KBM-7 (cell line): Measurements from ENCODE around the gene CTNND2.
A peak's percentile ranks its signal among the peaks of the same experiment; 100 is the strongest.
"Not testable (repeated sequence)": the region's sequence is repeated elsewhere in the genome, so short reads cannot be mapped to it uniquely, and the experiment has no call there.

Source experiments
- DNase-seq: peaks from one replicate; pipeline ENCODE4 v3.0.0-alpha.2; 2015
- in situ Hi-C: fragments of 300-500 bp; cut with MboI; formaldehyde crosslinking; loops from 2 replicates; pipeline ENCODE4 v1.14.3; 2020; ENCODE audit warnings: low sequenced_read_pairs, low pct_unique_long_range_greater_than_20kb, mixed read lengths

The CTNND2 gene

DNA sequence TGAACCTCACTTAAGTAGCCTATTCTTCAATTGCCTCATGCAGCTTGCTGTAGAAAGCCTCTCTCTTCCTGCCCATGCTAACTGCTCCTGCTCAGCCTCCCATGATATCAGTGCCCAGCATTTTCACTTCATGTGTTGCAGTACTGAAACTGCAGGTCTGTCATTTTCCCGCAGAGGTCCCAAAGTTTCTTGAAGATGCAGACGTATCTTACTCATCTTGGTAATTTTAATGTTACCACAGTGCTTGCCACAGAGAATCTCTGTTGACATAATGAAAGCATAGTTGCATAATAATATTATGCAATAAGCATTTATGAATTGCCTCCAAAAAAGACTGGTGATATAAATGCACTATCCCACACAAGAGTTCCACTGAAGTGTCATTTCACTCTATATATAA, 582.1 kb downstream of the CTNND2 start:
- in situ Hi-C loops, result no loop called here
- DNase-seq, result no peak

DNA sequence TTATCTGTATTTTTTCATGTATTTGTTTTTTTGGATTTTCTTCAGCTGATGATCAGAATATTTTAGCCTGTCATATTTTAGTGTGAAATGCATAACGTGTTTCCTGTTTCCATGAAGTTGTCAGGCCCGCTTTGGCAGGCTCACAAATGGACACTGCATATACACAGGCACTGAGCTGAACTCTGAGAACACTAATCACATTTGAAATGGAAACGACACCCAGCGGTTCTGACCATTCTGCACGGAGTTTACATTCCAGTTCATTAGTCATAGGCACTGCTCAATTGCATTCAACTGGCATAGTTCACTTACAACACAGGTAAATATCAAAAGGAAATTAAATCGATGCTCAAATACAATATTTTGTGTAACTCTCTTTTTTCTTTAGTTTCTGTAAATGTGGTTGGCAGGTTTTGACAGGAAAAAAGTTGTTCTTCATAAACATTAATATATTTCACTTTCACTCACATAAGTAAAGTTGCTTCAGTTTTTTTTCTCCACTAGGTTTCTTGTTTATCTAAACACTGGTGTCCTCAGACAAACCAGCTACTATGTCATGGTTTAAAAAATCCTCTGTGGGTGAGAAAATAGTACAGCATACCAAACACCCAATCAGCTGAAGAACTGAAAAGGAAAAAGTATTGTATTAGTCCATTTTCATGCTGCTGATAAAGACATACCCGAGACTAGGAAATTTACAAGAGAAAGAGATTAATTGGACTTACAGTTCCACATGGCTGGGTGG, 584.2 kb downstream of the CTNND2 start:
- no peak for DNase-seq
- in situ Hi-C loops, result no loop called here

DNA sequence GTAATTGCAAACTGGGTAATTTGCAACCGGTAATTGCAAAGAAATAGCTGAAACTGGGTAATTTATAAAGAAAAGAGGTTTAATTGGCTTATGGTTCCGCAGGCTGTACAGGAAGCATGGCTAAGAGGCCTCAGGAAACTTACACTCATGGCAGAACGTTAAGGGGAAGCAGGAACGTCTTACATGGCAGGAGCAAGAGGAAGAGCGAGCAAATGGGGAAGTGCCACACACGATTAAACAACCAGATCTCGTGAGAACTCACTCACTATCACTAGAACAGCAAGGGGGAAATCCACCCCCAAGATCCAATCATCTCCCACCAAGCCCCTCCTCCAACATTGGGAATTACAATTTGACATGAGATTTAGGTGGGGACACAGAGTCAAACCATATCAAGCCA, 590.6 kb downstream of the CTNND2 start:
- DNase-seq, result peak; percentile 30
- in situ Hi-C loops, result not testable (repeated sequence)

DNA sequence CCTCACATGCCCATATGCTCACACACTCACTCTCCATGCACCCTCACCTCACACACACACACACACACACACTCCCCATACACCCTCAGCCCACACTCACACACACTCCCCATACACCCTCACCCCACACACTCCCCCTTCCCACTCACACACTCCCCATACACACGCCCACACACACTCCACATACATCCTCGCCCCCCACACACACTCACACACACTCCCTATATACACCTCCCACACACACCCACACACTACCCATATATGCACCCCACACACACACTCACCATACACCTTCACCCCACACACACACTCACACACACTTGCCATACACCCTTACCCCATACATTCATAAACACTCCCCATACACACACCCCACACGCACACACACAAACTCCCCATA, 592.5 kb downstream of the CTNND2 start:
- in situ Hi-C loops, result no loop called here
- no peak for DNase-seq

DNA sequence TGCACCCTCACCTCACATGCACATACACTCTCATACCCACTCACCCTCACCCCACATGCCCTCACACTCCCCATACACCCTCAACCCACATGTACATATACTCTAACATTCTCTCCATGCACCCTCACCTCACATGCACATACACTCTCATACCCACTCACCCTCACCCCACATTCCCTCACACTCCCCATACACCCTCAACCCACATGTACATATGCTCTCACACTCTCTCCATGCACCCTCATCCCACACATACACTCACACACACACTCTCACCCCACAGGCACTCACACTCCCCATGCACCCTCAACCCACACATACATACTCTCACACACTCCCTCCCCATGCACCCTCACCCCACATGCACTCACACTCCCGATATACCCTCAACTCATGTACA, 593.0 kb downstream of the CTNND2 start:
- no peak for DNase-seq
- in situ Hi-C loops, result no loop called here

DNA sequence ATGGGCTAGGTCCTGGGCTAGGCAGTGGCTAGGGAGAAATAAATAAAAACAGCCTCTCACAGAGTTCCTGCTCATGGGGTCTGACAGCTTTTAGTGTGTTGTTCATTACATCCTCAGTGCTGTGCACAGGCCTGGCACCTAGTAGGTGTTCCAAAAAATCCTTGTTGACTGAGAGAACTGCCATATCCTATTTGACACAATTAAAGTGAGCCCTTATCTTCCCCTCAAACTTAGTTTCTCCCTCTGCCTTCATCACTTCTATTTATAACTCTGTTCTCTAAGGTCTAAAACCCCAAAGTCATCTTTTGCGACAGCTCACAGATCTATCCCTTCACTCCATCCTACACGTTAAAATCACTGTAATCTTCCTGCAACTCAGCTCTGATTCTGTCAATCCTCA, 594.1 kb downstream of the CTNND2 start:
- DNase-seq, result no peak
- in situ Hi-C loops, result no loop called here

DNA sequence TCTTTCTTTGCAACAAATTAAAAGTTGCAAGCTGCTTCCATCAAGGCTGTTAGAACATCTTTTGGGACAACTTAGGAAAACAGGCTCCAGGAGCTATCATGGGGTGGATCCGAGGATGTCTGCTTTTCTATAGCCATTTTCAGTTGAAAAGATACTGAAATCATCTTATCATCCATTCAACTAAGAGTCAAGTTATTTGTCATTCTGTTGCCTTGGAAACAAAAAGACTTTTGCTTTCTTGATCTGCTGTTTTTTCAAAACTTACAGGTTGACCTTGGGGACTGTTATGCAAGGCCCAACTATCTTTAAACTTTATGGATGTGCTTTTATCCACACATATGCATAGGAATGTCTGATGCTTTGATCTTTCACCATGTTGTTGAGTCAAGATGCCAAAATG, 597.9 kb downstream of the CTNND2 start:
- no peak for DNase-seq
- in situ Hi-C loops, result no loop called here

DNA sequence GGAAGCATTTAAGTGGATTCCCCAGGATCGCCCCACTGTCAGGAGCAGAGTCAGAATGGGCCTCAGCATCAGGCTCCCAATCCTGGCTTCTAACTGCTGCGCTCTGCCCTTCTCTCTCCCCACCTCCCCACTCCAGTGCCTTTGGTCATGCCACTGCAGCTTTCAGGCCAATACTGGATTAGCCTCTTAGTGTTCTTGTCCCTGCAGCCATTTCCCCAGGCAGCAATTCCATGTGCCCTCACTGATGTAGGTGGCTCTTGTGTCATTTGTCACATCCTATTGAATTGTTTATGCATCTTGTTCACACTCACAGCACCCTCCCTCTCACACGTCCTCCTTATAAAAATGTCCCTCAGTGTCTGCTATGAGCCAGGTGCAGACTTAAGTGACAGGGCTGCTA, 599.0 kb downstream of the CTNND2 start:
- DNase-seq, result no peak
- in situ Hi-C loops, result no loop called here

DNA sequence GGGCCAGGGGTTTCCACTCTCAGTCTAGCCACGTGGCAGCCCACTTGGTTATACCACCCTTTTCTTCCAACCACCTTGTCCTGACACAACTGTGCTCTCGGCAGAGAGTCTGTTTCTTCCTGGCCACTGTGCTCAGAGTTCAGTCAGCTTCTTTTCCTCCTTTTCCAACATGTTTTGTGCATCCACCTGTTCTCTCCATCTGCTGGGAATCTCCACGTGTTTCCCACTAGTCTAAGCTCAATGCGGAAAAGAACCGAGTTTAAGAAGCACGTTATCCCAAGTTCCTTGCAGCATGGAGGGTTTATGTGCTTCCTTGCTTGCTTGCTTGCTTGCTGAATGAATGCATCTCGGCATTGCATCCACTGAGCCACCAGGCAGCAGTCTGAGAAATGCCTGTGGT, 599.6 kb downstream of the CTNND2 start:
- DNase-seq, result no peak
- in situ Hi-C loops, result no loop called here

DNA sequence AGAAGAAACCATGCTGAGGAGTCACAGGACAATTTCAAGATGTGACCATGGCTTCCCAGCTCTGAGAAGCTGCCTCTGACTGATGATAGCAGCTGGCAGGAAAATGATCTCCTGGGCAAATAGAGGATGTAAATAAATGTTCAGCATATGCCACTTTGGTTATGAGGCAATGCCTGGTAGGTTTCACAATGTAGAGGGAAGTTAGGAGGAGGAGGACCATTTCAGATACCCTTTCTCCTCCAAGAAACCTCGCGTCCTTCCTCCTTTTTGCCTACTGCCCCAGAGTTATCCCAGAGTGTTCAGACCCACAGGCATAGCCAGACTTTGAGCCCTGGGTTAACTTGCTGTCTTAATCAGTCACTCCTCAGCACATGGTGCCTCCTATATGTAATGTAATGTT, 601.6 kb downstream of the CTNND2 start:
- no peak for DNase-seq
- in situ Hi-C loops, result no loop called here

DNA sequence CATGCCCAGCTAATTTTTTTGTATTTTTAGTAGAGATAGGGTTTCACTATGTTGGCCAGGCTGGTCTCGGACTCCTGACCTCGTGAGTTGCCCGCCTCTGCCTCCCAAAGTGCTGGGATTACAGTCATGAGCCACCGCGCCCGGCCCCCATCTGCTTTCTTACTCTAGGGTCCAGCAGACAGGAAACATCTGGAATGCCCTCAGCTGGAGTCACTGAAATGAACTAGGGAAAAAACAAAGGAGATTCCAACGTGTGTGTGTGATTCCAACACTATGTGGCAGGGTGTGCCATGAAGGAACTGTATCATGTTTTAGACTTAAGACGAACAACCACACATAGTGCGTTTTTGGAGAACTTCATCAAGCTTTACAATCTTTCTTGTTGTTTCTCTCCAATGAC, 603.1 kb downstream of the CTNND2 start:
- no peak for DNase-seq
- in situ Hi-C loops, result no loop called here

DNA sequence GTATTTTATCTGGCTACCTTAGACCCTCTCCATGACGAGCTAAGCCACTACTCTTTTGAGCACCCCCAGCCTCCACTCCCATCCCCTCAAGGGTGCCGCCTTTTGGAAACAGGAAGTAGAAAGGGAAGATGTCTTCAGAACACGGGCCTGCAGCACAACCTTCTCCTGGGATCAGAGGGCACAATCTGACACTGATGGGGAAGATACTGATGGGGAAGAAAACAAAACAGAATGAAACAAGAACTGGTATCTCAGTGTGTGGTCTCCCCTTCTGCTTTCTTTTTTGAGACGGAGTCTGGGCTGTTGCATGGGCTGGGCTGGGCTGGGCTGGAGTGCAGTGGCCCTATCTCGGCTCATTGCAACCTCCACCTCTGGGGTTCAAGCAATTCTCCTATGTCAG, 603.5 kb downstream of the CTNND2 start:
- in situ Hi-C loops, result no loop called here

DNA sequence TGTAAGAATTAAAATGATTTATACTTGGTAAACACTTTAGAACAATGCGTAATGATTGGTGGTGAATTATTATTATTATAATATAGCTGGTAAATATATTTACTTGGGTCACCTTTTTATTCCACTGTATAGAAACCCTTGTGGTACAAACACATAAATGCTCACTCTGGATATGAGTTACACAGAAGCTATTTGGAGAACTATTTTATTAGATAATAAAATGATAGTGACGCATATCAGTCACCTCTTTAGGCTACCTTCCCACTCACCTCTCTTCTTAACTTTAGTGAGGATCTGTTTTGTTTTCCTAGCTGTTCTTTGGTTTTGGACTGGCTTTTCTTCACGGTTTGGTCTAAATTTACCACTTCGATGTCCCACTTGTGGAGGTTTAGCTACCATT, 605.4 kb downstream of the CTNND2 start:
- in situ Hi-C loops, result no loop called here
- DNase-seq, result no peak

More for the DNA sequence above, 603.5 kb downstream of the CTNND2 start:
- DNase-seq, result no peak

DNA sequence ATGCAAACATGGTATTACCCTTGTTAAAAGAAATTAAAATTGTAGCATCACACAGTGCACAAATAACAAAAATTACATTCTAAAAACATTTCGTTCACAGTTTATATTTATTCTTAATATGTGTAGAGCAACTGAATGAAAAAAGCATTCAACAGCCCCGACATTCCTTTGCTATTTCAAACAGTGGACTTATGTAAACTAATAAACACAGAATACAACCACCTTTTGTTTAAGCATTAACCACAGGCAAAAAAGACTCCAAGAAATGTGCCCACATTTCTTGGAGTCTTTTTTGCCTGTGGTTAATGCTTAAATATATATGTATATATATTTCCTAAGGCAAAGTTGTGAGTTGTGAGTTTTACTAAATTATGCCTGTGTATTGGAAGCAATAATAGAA, 610.7 kb downstream of the CTNND2 start:
- DNase-seq, result no peak
- in situ Hi-C loops, result no loop called here

DNA sequence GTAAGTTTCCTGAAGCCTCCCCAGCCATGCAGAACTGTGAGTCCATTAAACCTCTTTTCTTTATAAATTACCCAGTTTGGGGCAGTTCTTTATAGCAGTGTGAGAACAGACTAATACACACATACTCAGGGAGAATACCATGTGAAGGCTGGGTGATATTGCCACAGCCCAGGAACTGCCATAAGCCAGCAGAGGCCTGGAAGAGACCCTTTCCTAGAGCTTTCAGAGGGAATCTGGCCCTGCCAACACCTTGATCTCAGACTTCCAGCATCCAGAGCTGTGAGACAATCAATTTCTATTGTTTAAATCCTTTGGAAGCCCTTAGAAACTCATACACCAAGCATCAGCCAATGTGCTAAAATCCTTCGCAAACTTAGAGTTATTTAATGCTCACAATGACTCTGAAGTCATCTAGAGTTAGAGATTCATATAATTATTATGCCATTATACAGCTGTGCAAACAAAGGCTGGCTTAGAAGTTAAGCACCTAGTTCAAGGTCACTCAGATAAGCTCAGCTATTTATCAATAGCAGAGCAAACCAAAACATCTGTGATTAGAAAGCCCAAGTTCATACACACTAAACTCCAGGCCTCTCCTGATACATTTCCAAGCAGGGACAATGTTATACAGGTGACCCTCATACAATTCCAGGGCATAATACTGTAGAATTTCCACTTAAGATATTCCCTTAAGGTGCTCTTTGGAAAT, 611.4 kb downstream of the CTNND2 start:
- DNase-seq, result no peak
- in situ Hi-C loops, result no loop called here

DNA sequence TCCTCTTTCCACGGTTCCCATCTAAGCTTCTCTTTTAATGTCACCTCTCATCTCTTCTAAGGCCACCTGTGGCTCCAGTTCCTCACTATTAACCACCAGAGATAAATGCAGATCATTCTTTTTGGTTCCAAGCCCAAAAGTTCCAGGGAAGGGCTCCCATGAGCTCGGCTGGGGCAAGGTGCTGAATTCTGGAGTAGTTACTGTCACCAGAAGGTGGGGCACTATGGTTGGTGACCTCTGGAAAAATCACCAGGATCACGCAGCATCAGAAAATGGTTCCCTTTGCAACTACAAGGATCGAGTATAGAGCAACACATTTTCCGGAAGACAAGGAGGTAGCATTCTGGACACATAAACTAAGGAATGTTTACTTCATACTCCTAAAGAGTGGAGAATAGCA, 614.5 kb downstream of the CTNND2 start:
- no peak for DNase-seq
- in situ Hi-C loops, result no loop called here

DNA sequence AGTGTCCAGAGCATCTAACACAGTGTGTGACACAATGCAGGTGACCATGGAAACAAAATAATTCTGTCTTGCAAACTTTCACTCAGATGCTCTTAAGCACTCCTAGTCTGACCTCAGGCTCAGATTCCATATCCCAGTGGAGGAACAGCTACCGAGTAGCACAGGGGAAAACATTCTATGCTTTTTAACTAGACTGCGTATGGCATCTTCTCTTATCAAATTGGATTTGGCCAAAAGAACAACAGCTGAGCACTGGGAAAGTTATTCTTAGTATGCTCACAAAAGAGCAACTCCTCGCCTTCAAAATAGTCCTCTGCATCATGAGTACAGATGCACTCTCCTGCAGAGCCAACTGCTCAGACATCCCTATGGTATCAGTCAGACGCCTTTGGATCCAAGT, 615.0 kb downstream of the CTNND2 start:
- DNase-seq, result no peak

DNA sequence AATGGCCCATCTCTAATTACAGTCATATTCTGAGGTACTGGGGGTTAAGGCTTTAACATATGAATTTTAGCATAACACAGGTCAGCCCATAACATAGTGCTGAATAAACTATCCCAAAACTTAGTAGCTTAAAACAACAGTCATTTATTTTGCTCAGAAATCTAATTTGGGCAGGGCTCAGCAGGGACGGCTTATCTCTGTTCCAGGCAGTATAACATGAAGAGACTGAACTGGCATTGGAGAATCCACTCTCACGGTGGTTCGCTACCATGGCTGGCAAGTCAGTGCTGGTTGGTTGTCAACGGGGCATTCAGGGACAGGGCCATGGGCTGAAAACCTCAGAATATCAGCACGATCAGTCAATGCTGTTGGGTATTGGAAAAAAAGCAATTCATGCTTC, 622.4 kb downstream of the CTNND2 start:
- DNase-seq, result no peak
- in situ Hi-C loops, result no loop called here

More for the DNA sequence above, 615.0 kb downstream of the CTNND2 start:
- in situ Hi-C loops, result no loop called here

DNA sequence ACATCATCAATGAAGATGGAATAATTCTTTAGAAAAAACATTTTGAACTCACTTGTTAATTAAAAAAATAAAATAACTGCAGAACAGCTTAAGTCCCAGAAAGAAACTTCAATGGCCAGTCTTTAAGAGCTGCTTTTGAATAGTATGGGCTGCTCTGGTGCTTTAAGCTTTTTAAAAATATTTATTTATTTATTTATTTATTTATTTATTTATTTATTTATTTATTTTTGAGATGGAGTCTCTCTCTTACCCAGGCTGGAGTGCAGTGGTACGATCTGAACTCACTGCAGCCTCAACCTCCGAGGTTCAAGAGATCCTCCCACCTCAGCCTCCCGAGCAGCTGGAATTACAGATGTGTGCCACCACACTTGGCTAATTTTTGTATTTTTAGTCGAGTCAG, 626.9 kb downstream of the CTNND2 start:
- DNase-seq, result no peak
- in situ Hi-C loops, result no loop called here

DNA sequence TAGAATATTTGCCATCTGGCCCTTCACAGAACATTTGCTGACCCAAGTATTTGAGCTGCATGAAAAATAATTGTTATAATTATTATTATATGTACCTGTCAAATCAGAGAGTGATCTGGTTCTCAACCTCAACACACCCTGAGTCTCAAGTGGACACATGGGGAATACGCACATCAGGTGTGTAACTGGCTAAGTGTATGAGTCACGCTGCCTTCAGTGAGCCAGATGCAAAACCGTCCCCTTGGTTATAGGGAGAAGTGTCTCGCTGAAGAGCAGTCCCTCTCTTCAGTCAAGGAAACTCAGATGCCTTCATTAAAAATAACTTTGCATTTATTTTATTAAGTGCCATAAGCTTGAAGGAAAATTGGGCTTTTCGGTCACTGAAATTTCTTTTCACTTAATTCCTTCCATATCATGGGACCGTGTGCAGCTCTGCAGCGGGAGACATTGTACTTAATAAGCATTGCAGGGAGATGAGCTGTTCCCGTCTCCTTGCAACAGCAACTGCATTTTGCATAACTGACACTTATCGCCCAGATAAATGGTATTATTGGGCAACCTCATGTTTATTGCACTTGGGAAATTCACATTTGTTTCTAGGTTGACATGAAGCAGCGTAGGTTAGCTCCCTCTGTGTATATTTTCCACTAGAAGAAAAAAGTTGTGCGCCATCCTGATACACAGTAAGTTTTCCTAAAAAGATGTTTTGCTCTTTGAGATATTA, 630.9 kb downstream of the CTNND2 start:
- no peak for DNase-seq

More for the DNA sequence above, 630.9 kb downstream of the CTNND2 start:
- in situ Hi-C loops, result no loop called here
